GM19239 (cell line): ENCODE data around the gene NFIB.

Experiments
- DNase-seq: peaks from one replicate; pipeline ENCODE4 v3.0.0; 2011; ENCODE audit warnings: low spot score; ENCODE audit not compliant: insufficient read length
- FAIRE-seq: peaks from 2 replicates; lab custom pipeline; 2011; peaks lifted over from hg19 to GRCh38; lab: Jason Lieb, UNC

NFIB gene

DNA sequence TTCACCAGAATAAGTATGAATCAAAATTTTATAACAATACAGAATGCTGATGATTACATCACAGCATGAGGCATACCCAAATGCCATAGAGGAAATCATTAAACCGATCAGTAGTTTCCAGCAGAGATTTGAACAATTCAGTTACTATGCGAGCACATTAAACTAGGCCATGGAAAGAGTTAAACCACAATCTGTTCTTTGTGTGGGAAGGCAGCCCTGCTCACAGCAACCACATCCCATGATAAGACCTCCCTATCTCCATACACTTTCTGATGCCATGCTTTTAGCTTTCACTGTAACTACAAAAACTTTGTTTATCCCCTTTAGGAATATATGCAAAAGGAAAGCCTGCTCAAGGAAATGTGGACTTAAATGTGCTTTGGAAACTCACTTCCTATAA, 4.5 kb downstream of the NFIB start:
- DNase-seq (no peak), FAIRE-seq (peak; percentile 8)

DNA sequence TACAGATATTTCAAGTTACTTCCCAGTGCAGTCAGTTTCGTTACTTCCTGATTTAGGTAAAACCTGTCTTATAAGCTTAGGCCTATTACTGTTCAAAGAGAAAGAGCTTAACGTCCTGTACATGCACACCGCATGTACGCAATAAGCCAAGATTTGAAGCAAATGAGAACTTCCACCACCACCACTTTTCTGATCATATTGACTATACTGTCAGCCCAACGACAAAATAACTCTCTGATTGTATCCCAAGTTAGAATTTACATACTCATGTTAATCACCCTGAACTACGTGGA, 5.1 kb downstream of the NFIB start:
- DNase-seq (no peak), FAIRE-seq (no peak)

DNA sequence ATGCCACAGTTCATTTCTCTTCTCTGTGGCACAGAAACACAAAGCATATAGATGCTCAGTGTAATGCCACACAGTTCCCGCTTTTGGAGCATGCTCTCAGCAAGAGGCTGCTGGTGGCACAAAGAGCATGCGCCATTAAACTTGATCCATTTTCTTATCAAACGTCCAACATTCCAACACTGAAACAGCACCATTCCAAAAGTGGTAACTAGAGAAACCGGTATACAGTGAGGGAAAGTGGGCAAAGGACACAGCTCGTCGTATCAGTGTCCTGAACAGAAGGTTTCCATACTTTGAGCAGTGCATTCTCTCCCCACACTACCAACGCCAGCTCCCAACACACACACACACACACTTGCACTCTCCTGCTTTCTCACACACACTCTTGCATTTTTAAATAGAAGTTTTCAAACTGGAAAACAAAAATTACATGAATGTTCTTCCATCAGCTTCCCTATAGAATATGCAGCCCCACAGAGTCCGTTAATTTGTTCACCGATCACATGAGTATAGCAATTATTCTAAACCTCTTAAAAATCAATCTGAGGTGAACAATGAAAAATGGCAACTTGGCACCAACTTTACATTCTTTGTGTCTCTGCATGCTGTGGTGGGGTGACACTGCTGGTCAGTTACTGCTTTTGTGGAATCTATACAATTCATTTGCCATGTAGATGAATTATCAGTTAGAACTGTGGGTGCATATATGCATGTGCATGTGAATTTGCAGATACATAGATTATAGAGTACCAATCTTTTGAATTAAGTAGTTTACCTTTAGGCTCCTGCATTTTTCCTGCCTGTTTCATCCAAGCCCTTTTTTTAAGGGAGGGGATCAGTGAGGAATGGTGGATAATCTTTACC, 5.7 kb downstream of the NFIB start:
- FAIRE-seq = no peak

DNA sequence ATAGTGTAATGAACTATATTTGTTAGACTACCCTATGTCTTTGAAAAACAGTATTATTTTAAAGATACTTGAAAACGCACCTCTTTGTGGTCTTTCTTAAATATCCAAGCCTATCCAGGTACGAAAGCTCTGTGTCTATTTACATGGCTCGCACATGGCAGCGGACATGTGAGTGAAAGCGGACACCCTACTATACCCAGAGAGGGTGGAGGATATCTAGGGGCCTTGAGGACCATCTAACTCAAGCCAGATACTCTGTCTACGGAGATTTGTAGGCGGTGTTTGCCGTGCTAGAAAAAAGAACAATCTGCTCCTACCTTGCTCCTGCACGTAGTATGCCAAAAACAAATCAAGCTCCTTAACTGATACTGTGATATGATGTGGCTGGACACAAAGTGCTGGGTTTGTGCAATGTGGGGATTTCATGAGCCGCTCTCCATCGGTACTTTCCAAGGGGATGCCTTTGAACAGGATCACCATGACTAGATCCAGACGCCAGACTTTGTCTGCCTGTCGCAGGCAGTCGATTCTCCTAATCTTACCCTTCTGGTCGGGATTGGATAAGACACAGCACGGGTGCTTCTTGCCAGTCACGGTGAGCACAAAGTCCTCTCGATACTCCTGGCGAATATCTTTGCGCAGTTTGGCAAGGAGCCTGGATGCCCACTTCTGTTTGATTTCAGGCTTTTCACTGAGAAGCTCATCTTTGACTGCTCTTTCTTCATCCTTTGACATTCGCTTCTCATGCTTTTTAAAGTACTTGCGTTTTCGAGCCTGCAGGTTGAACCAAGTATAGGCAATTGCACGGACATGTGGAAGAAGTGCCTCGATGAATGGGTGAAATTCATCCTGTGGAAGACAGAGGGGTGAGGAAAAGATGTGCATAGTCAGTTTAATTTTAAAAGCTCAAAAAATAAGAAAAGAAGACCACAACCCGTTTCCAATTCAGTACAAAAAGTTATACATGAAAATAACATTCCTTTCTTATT, 7.0 kb downstream of the NFIB start:
- FAIRE-seq (no peak), DNase-seq (no peak)

More for the DNA sequence above, 5.7 kb downstream of the NFIB start:
- DNase-seq = no peak

DNA sequence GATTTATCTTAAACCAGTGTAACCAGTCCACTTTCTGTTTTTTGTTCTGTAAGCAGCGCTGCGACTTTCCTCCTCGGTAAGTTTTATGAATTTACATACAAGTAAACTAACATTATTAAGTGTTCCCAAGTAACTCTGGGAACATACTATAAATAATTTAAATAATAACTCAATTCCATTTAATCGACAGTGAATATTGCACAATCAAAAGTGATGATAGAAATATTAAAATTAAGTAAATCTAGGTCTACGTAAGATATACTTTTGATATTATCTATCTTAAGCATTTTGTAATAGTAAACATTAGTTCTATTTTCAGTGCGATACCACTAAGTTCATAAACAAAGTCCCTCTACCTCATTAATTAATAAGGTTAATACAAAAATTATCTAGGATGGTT, 7.8 kb downstream of the NFIB start:
- DNase-seq (no peak), FAIRE-seq (no peak)

DNA sequence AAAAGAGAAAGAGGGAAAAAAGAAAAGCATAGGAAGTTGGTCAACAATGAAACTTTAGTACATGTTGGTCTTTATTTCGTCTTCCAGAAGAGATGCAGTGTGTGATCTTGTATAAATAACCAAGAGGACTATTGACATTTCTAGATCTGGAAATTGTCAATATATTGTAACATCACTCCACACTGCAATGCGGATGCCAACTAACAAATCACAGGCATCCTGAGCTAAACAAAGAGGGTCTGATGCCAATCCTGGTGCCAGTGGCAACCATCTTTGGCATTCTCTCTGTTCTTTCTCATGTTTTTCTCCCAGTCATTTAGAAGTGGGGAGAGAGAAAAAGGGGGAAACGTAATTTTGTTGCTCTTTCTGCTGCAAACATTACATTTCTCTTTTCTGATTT, 9.7 kb downstream of the NFIB start:
- DNase-seq (no peak), FAIRE-seq (no peak)

DNA sequence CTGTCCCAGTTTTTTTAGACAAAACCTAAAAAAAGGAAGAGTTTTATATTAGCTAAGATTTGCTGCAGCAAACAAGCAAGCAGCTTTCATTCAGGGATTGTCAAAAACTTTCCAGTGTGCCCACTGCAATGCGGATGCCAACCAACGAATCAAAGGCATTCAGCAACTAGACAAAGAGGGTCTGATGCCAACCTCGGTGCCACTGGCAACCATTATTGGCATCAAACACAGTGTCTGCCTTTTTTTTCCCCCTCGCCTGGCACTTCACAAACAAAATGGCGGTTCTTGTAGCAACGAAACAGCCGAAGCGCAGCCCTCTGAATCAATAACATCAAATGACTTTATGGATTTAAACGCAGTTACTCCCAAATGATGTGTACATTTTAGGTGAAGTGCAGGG, 10.4 kb downstream of the NFIB start:
- FAIRE-seq = no peak
- DNase-seq = no peak

DNA sequence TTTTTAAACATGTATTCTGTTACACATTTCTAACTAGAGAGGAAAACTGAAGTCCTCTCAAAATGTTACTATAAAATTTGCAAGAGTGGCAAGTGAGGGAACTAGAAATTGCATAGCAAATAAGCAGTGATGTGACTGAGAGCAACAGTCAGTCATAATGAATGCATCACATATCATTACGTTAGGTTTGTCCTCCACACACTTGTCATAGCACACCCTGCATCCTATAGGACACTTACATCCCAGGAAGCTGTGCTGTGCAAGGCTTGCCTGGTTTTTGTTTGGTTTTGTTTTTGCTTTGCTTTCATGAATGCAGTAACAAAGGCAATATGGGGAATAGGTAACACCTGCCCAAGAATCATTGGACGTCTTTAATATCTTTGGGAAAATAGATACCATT, 10.8 kb downstream of the NFIB start:
- FAIRE-seq = no peak
- no peak for DNase-seq

DNA sequence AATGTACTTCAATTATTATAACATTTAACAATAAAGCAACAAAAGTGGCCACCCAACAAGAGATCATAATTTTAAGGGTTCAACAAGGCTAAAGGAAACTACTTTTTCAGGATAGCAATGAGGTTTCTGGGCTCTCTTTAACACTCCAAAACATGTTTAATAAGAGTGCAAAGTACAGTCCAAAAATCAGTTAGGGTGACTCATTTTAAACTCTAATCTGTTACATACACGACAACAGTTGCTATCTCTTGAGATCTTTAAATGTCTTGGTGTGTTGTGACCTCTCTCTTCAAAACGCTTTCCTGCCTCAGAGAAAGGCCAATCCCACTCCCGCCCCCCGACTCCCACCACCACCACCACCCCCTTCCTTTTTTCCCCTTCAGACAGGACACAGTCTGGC, 11.5 kb downstream of the NFIB start:
- no peak for FAIRE-seq
- no peak for DNase-seq

DNA sequence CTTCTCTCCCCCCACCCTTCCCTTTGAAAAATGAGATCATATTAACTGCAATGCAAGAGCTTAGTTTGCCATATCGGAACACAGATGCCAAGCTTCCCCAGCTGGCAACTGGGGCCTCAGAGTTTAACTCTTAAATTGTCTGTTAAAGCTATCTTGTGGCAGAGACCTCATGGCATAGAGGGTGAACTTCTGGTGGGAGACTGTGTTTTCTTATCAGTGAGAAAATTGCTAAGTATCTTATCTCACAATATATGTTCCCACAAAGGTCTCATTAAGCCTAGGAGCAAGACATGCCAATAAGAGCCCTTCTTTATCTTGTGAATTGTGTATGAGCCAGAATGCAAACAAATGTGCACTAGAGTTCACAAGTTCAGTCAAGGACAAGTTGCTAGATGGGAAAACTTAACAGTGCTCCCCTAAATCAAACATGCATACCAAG, 12.3 kb downstream of the NFIB start:
- FAIRE-seq = no peak
- DNase-seq = no peak

DNA sequence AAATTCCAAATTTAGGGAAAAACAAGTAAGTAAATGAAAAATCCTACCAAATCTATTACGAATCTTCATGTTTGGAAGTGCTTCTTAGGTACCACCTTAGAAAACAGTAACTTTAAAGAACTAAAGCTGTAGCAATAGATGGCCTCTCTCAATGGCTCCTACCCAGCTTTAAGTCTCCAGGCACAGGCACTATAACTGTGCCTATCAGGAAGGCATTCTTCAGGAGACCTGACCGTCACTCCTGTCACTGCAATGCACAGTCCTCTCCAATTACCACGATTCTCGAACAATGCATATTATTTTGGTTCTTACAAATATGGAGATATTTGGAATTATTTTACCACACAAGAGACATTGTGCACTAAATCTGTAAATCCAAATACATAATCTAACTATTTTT, 12.9 kb downstream of the NFIB start:
- FAIRE-seq (no peak), DNase-seq (no peak)

DNA sequence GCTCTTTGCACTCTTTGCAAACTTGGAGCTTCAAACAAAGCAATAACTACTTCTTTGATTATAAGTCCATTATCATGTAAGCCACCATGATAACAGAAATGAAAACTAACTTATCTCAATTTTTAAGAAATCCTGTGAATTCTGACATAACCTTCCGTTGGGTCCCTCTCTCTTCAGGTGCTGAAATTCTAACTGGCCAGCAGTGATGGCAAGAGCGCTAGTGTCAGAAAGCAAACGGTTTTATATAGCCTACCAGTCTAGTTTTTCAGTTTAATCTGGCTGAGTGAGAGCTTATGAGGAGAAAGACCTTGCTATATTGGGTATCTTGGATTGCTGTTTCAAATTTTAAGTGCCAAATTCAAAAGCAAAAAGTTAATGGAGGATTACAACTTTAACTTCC, 13.4 kb downstream of the NFIB start:
- FAIRE-seq (no peak), DNase-seq (no peak)

DNA sequence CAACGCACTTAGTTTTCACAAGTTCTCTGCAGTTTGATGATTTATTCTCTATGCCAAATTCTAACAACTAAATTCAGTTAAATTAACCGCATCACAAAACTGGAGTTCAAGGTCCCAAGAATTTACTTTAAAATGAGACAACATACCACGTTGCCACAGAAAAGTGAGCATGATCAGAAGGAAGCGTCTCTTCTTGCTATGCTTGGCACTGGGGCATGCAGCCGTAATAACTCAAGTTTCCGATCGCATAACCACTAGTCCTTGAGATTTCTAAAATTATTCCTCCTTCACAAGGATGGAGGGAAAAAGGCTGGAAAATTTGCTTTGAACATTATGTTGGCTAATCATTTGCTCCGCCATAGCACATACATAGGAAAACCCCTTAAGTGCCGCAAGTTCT, 13.9 kb downstream of the NFIB start:
- DNase-seq (no peak), FAIRE-seq (no peak)

DNA sequence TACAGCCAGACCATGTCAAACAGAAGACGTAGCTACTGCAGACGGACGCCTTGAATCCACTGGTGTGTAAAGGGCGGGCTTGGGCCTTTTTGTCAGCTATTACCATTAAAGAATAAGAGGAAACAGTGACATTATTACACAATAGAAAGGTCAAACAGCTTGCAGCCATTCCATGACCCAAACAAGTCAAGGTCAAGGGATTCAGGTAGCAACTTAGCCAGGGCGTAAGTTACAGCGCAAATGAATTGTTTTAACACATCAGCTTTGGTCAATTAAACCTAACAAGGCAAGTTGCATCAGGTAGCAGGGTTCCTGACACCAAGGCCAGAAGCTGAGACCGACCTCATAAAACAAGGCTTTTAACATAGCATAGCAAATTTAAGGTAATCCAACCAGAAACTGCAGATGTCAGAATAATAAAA, 15.3 kb downstream of the NFIB start:
- FAIRE-seq (no peak), DNase-seq (no peak)

DNA sequence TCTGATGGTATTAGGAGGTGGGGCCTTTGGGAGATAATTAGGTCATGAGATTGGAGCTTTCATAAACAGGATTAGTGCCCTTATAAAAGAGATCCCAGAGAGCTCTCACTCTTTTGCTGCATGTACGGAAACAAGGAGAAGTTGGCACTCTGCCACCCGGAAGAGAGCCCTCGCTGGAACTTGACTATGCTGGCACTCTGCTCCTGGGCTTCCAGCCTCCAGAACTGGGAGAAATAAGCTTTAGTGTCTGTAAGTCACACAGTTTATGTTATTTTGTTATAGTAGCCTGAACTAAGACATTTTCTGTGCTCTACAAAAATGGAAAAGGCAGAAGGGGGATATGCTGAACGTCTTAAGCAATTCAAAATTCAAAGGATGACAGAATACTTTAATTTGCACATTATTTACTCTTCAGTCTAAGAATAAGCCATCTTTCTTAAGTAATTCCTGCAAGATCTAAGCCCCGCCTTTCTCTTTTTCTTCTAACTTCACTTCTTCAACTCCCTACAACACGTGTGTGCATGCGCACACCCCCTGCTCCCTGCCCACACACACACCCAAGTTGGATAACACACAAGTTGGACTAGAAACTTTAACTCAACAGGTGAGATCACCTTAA, 17.3 kb downstream of the NFIB start:
- DNase-seq (no peak), FAIRE-seq (no peak)

DNA sequence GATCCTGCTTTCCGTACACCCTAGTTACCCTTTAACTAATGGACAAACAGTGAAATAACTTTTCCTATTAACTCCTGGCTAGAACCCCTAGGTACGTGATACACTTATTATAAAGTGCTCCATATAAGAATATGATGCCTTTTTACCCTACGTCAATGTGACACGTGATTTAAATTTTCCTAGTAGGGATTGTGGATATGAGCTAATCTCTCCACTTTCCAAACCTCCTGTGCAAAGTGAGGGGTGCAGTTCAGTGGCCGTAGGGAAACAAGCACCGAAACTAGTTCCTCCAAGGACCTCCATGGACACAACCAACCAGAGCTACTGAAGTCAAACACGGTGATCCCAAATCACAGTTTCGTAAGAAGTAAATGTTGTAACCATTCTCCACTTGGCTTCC, 19.3 kb downstream of the NFIB start:
- no peak for DNase-seq
- no peak for FAIRE-seq

DNA sequence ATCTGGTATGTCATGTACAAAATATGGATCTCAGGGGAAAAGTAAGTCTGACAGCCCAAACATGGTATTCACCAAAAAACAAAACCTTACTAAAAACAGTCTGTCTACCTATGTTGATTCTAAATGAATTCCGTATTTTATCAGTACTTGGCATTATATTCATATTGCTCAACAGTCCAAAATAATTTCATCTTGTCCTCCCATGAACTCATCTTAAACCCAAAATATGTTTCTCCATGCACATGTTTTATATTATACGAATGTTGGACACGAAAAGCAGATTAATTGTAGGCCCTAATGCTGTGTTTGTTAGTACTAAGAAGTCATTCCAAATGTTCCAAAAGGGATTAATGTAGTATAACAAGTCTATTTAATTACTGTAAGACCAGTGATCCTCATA, 20.1 kb downstream of the NFIB start:
- no peak for FAIRE-seq
- DNase-seq = no peak

DNA sequence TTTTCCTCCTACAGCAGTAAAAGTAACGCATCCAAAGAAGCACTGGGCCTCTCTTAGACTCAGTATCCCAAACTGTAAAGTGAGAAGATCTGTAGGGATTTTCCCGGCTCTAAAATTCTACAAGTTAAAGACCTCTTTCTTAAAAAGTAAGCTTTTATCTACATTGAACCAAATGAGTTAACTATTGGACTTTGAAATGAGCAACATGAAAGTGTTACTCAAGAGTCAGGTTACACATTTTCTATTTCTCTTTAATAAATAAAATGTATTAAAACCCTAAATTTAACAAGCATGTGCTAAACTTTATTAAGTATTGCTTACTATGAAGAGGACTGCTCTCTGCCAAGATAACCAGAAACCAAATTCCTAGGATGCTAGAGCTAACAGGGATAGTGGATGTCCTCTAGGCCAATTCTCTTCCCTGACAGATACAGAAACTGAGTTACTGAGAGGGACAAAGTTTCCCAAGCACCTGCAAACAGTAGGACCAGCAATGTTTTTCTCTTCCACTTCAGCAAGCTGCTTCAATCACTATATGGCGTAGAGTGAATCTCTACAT, 21.7 kb downstream of the NFIB start:
- DNase-seq (no peak), FAIRE-seq (no peak)

DNA sequence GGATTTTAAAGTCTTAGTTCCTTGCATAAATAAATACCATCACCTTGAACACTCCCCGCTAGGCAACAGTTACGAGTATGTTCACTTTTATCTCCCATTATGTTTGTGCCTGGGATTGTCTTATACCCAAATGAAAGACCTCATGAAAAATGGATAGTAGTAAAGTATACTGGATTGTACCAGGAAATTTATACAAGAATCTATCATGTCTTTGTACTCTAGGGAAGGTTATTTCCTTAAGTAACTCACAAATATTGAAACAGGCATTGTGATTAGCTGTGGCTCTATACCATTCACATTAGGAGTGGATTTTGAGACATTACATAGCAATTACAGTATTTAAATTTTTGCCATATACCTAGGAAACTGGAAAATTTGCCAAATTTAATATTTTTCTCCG, 24.0 kb downstream of the NFIB start:
- no peak for DNase-seq
- FAIRE-seq = no peak

DNA sequence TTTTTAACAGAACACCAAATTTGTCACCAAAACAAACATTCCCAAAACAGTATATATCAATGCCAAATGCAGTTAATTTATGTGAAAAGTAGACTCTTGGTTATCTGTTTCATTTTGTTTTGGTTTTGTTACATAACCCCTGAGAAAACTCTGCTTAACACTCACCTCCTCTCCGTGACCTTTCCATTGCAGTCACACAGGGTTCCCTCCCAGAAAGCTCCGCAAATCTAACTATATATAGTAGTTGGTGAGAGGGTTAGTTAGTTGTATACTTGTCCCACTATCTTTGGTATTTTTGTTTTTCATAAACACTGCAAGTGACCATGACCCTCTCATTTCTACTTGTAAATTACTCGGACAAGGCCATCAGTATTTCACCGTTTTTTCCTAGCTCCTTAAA, 25.5 kb downstream of the NFIB start:
- no peak for DNase-seq
- no peak for FAIRE-seq

DNA sequence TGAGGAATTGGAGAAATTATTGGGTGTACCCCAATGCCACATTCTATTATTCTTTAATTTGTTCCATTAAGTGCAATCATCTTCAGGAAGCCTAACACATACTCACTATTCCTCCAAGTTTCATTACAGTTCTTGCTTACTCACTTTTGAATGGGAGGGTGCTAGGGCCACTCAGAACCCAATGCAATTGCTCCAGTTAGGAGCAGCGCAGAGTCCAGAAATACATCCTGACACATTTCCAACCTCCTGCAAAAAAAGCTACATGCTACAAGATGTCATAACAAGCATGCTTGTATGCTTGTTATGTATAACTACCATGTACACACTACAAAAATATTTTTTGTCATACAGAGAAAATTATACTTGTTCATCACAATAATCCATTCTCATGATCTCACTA, 27.8 kb downstream of the NFIB start:
- no peak for FAIRE-seq
- no peak for DNase-seq
